Endothelial cell of umbilical vein (primary cell): ENCODE measurements around the gene HS6ST2. TPM values are rescaled to one million over a fixed set of nuclear protein-coding genes. Genes with fewer than 3 reads are reported as not detected.

Source experiments
- BruUV-seq: library from RNA; stranded (reverse); fragments of 400-500 nt; replicated peaks from 2 replicates; lab custom pipeline; 2021; lab: Mats Ljungman, UMichigan
- CTCF ChIA-PET: fragments of 300-600, 350-600 bp; sonication (Branson Sonifier 250); formaldehyde crosslinking; loops from one replicate; lab custom pipeline; 2021; ENCODE audit warnings: antibody characterized with exemption, inconsistent platforms; lab: Charles Lee
- POLR2A ChIA-PET: fragments of 300-600, 350-600 bp; sonication (Branson Sonifier 250); formaldehyde crosslinking; loops from one replicate; lab custom pipeline; 2021; ENCODE audit warnings: antibody characterized with exemption, inconsistent platforms; lab: Charles Lee
- DNase-seq: peaks from one replicate; pipeline ENCODE4 v3.0.0-alpha.2; 2011; ENCODE audit warnings: low read depth, low spot score
- FAIRE-seq: peaks from 2 replicates; lab custom pipeline; 2011; peaks lifted over from hg19 to GRCh38; lab: Jason Lieb, UNC
- H2AFZ ChIP-seq: 2 replicates; pipeline ENCODE4 v1.6.0; 2012; ENCODE audit warnings: low read depth, low read length, control low read depth, inconsistent platforms
- H3K27ac ChIP-seq: 2 replicates; pipeline ENCODE4 v1.5.1; 2011; ENCODE audit warnings: low read depth, mild to moderate bottlenecking, control low read depth, low read length, moderate library complexity; ENCODE audit not compliant: insufficient read depth
- H3K27me3 ChIP-seq, 2 experiments: 2 replicates each; pipeline versions ENCODE4 v1.6.0 to v1.6.1; 2011; ENCODE audit warnings: low read length in 2 of 2, mixed read lengths in 1 of 2; ENCODE audit not compliant: control insufficient read depth in 2 of 2, insufficient read depth in 2 of 2
- H3K36me3 ChIP-seq, 2 experiments: 2 replicates in 1 of 2; 3 replicates in 1 of 2; pipeline ENCODE4 v1.5.1; 2011; ENCODE audit warnings: low read length in 2 of 2, mild to moderate bottlenecking in 1 of 2, moderate library complexity in 1 of 2; ENCODE audit not compliant: control insufficient read depth in 2 of 2, insufficient read depth in 2 of 2; ENCODE audit errors: extremely low read depth in 1 of 2
- H3K4me1 ChIP-seq: 3 replicates; pipeline ENCODE4 v1.5.1; 2011; ENCODE audit warnings: mild to moderate bottlenecking, low read length; ENCODE audit not compliant: control insufficient read depth, insufficient read depth; ENCODE audit errors: extremely low read depth
- H3K4me2 ChIP-seq: 2 replicates; pipeline ENCODE4 v1.6.1; 2011; ENCODE audit warnings: low read length, control low read depth, mixed read lengths; ENCODE audit not compliant: insufficient read depth
- H3K4me3 ChIP-seq, 3 experiments: fragments of 200-600 bp in 1 of 3; sonication (generic), shearing (Covaris generic) in 1 of 3; replicated peaks in 1 of 3; 2 replicates each; pipeline ENCODE4 v1.5.1; 2011 to 2016; ENCODE audit warnings: control low read depth in 3 of 3, low read length in 3 of 3, mild to moderate bottlenecking in 2 of 3, inconsistent platforms in 1 of 3, low read depth in 1 of 3, moderate library complexity in 1 of 3; ENCODE audit not compliant: insufficient read depth in 1 of 3
- H3K79me2 ChIP-seq: 2 replicates; pipeline ENCODE4 v1.6.0; 2012; ENCODE audit warnings: low read length, inconsistent platforms; ENCODE audit not compliant: control insufficient read depth, insufficient read depth
- H3K9ac ChIP-seq: replicated peaks from 2 replicates; pipeline ENCODE3; 2011; ENCODE audit warnings: low read length, control low read depth; ENCODE audit not compliant: insufficient read depth; ENCODE audit errors: extremely low read depth
- H3K9me1 ChIP-seq: replicated peaks from 3 replicates; pipeline ENCODE4 v1.6.0; 2011; ENCODE audit warnings: mild to moderate bottlenecking, low read length; ENCODE audit not compliant: control insufficient read depth, insufficient read depth; ENCODE audit errors: extremely low read depth
- H3K9me3 ChIP-seq: replicated peaks from 2 replicates; pipeline ENCODE4 v1.5.1; 2012; ENCODE audit warnings: low read length, inconsistent platforms; ENCODE audit not compliant: control insufficient read depth, insufficient read depth
- H4K20me1 ChIP-seq: replicated peaks from 2 replicates; pipeline ENCODE3; 2011; ENCODE audit warnings: mild to moderate bottlenecking, low read length; ENCODE audit not compliant: control insufficient read depth, insufficient read depth; ENCODE audit errors: extremely low read depth
- EZH2 ChIP-seq: IDR thresholded peaks from 2 replicates; pipeline ENCODE4 v1.6.1; 2012; ENCODE audit warnings: borderline replicate concordance, low read depth, mild to moderate bottlenecking, moderate library complexity, low read length, inconsistent platforms; ENCODE audit not compliant: severe bottlenecking
- FOS ChIP-seq: IDR thresholded peaks from 2 replicates; pipeline ENCODE4 v1.6.1; 2011; ENCODE audit warnings: mild to moderate bottlenecking, low read length, moderate library complexity, borderline replicate concordance; ENCODE audit not compliant: insufficient read depth
- GATA2 ChIP-seq: IDR thresholded peaks from 2 replicates; pipeline ENCODE4 v1.7.0; 2011; ENCODE audit warnings: low read depth, mild to moderate bottlenecking, moderate library complexity, mixed read lengths, low read length; ENCODE audit not compliant: insufficient read length, insufficient read depth
- JUN ChIP-seq: IDR thresholded peaks from 2 replicates; pipeline ENCODE4 v1.6.1; 2011; ENCODE audit warnings: borderline replicate concordance, low read depth; ENCODE audit not compliant: insufficient read length, insufficient read depth
- MAX ChIP-seq: IDR thresholded peaks from 2 replicates; pipeline ENCODE4 v1.6.1; 2011; ENCODE audit not compliant: insufficient read depth, insufficient read length
- MYC ChIP-seq: IDR thresholded peaks from one replicate; pipeline ENCODE4 v1.6.1; 2011; ENCODE audit warnings: mild to moderate bottlenecking, low read depth, low read length
- POLR2A ChIP-seq: IDR thresholded peaks from 2 replicates; pipeline ENCODE4 v1.6.1; 2012; ENCODE audit warnings: low read depth, mild to moderate bottlenecking, control low read depth, low read length
- POLR2AphosphoS5 ChIP-seq: IDR thresholded peaks from 2 replicates; pipeline ENCODE4 v1.6.1; 2012; ENCODE audit warnings: low read depth, mild to moderate bottlenecking, control low read depth, low read length, moderate library complexity; ENCODE audit not compliant: insufficient read depth
- dilution Hi-C: fragments of 300-500 bp; cut with MboI; formaldehyde crosslinking; loops from one replicate; pipeline ENCODE4 v1.15.0; 2019; ENCODE audit warnings: low sequenced_read_pairs; ENCODE audit not compliant: extremely low pct_ligation_motif_present
- intact Hi-C: fragments of 100-400 bp; cut with micrococcal nuclease; formaldehyde crosslinking; loops from one replicate; pipeline ENCODE4 v1.10.0; 2022
- polyA plus RNA-seq, 4 experiments: library from polyadenylated mRNA; depleted of rRNA in 3 of 4; stranded (reverse) in 3 of 4; unstranded in 1 of 4; fragments of >200 nt; gene quantifications; 2 replicates each; pipeline versions ENCODE4 v1.2.1 to v1.2.3, GENCODE V29; 2011 to 2012; ENCODE audit warnings: missing spikeins in 1 of 4
- total RNA-seq: library from RNA; stranded (reverse); gene quantifications from 2 replicates; pipeline ENCODE4 v1.2.3, GENCODE V29; 2021
- TF ChIP-seq, protein P1 (sequence below), 2 donors: IDR thresholded peaks; 1 replicate in 1 of 2; 2 replicates in 1 of 2; pipeline ENCODE4 v1.5.1; 2011; ENCODE audit warnings: low read length in 2 of 2, mild to moderate bottlenecking in 2 of 2, moderate library complexity in 2 of 2, control low read depth in 1 of 2, inconsistent platforms in 1 of 2, low read depth in 1 of 2; ENCODE audit not compliant: insufficient read depth in 1 of 2; ENCODE audit errors: extremely low read depth in 1 of 2

HS6ST2 gene
- total and polyA plus RNA-seq, 2 donors (not counting 3 experiments of a cell fraction or from before 2014, with no cell fraction given) = 0.49 to 0.84 TPM

GRCh38 chrX:132689612-132690563 is 268.5 kb downstream of the HS6ST2 start:
- no peak for DNase-seq
- no peak for TF ChIP-seq POLR2A
- TF ChIP-seq JUN = no peak
- no peak for TF ChIP-seq GATA2
- no peak for TF ChIP-seq MAX
- Histone ChIP-seq H4K20me1 (no peaks in the 10 kb centered on the region), H3K9me1 (no peaks in the 10 kb centered on the region), H3K4me1 (no peaks in the 10 kb centered on the region), H3K9me3 (no peaks in the 10 kb centered on the region), H3K27ac (no peak overlapping the region), H3K36me3 (no peaks in the 10 kb centered on the region), H3K27me3 (no peaks in the 10 kb centered on the region), H3K4me3 (no peak overlapping the region), H3K9ac (no peak overlapping the region), H3K4me2 (no peak overlapping the region), H2AFZ (no peak overlapping the region), H3K79me2 (no peaks in the 10 kb centered on the region)
- peak; percentile 4 for FAIRE-seq
- dilution Hi-C loops (no loop called here), intact Hi-C loops (no loop called here)
- ChIA-PET CTCF (no interaction called here), POLR2A (no interaction called here)
- BruUV-seq = no TSS peak

GRCh38 chrX:132685276-132685675 is 273.2 kb downstream of the HS6ST2 start:
- H4K20me1 ChIP-seq = no peaks in the 10 kb centered on the region
- BruUV-seq = no TSS peak
- CTCF ChIA-PET = no interaction called here

More at GRCh38 chrX:132685276-132685675, 273.2 kb downstream of the HS6ST2 start:
- Histone ChIP-seq H3K27me3 (no peaks in the 10 kb centered on the region), H3K9me1 (no peaks in the 10 kb centered on the region), H3K4me1 (no peaks in the 10 kb centered on the region), H3K36me3 (no peaks in the 10 kb centered on the region), H2AFZ (no peak overlapping the region), H3K9me3 (no peaks in the 10 kb centered on the region), H3K4me2 (no peak overlapping the region), H3K79me2 (no peaks in the 10 kb centered on the region), H3K27ac (no peak overlapping the region), H3K9ac (no peak overlapping the region), H3K4me3 (no peak overlapping the region)
- intact Hi-C loops = no loop called here
- DNase-seq = no peak
- FAIRE-seq = no peak
- dilution Hi-C loops = no loop called here
- POLR2A ChIA-PET = no interaction called here
- TF ChIP-seq GATA2 = no peak
- no peak for TF ChIP-seq POLR2AphosphoS5
- TF ChIP-seq POLR2A = no peak
- no peak for TF ChIP-seq MYC
- TF ChIP-seq, protein P1, sequence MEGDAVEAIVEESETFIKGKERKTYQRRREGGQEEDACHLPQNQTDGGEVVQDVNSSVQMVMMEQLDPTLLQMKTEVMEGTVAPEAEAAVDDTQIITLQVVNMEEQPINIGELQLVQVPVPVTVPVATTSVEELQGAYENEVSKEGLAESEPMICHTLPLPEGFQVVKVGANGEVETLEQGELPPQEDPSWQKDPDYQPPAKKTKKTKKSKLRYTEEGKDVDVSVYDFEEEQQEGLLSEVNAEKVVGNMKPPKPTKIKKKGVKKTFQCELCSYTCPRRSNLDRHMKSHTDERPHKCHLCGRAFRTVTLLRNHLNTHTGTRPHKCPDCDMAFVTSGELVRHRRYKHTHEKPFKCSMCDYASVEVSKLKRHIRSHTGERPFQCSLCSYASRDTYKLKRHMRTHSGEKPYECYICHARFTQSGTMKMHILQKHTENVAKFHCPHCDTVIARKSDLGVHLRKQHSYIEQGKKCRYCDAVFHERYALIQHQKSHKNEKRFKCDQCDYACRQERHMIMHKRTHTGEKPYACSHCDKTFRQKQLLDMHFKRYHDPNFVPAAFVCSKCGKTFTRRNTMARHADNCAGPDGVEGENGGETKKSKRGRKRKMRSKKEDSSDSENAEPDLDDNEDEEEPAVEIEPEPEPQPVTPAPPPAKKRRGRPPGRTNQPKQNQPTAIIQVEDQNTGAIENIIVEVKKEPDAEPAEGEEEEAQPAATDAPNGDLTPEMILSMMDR (IDR thresholded peaks at IDR 0.05; ENCODE audit: extremely low read depth in 1 of 2, insufficient read depth in 1 of 2, low read depth in 1 of 2, low read length in 2 of 2) = no peak
- TF ChIP-seq JUN = no peak
- no peak for TF ChIP-seq EZH2
- TF ChIP-seq MAX = no peak
- no peak for TF ChIP-seq FOS
